GM10266 (cell line): ENCODE data around the gene CDRT4.

ENCODE experiments used
- DNase-seq: peaks from one replicate; pipeline ENCODE4 v3.0.0; 2012; ENCODE audit errors: extremely low spot score
- TF ChIP-seq, protein P1 (sequence below): IDR thresholded peaks from 2 replicates; pipeline ENCODE4 v1.5.1; 2012; ENCODE audit warnings: mild to moderate bottlenecking, low read depth; ENCODE audit not compliant: control insufficient read depth, insufficient read depth; ENCODE audit errors: missing control alignments

Gene CDRT4

DNA sequence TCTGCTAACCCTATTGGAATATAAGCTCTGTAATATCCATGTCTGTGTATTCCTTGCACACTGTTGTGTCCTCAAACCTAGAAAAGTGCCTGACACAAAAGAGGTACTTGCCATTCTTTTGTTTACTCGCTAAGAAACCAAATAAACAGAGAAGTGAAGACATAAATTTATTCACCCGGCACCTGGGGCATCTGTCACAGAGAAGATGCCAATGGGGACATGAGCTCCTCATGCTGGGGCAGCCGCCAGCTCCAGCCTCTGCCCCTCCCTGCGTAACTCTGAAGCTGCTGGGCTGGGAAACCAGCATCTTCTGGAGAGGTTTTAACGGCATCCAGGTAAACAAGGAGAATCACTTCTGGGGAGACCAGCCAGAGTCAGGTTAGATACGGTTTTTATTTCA lies 15.1 kb upstream of the CDRT4 start:
- TF ChIP-seq, protein P1, sequence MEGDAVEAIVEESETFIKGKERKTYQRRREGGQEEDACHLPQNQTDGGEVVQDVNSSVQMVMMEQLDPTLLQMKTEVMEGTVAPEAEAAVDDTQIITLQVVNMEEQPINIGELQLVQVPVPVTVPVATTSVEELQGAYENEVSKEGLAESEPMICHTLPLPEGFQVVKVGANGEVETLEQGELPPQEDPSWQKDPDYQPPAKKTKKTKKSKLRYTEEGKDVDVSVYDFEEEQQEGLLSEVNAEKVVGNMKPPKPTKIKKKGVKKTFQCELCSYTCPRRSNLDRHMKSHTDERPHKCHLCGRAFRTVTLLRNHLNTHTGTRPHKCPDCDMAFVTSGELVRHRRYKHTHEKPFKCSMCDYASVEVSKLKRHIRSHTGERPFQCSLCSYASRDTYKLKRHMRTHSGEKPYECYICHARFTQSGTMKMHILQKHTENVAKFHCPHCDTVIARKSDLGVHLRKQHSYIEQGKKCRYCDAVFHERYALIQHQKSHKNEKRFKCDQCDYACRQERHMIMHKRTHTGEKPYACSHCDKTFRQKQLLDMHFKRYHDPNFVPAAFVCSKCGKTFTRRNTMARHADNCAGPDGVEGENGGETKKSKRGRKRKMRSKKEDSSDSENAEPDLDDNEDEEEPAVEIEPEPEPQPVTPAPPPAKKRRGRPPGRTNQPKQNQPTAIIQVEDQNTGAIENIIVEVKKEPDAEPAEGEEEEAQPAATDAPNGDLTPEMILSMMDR = no peak
- no peak for DNase-seq

DNA sequence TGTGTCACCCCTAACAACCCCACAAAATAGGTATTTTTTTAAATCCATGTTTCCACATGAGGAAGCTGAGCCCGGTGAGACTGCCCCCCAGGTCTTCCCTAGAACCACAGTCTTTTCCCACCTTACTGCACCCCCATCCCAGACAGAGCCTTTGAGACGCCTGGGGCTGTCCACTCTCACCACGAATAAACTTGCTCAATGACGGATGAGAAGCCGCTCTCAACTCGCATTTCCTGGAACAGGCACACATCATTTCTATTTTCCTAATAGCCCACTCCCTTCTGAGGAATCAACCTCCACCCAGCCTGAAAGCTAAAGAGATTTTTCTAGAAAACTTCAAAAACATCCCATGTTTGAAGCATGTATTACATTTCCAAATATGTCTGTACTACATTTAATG lies 14.1 kb upstream of the CDRT4 start:
- DNase-seq = no peak
- TF ChIP-seq, protein P1 = no peak

DNA sequence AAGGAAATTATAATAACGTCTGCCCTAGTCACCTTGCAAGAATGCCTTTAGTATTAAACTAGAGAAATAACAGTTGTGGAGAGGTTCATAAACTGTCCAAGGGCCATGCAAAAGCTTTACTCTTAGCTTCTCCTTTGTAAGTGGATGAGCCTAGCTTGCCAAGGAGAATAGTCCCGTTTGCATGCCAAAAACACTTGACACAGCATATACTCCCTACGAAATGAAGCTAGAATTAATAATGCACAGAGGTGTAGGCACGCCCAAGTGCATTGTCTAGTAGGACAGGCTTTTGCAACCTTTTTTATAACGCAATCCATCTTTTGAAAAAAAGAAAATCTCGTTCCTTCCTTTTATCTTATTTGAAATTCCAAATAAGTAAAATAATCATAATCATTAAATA lies 12.8 kb upstream of the CDRT4 start:
- no peak for DNase-seq
- TF ChIP-seq, protein P1 = no peak

DNA sequence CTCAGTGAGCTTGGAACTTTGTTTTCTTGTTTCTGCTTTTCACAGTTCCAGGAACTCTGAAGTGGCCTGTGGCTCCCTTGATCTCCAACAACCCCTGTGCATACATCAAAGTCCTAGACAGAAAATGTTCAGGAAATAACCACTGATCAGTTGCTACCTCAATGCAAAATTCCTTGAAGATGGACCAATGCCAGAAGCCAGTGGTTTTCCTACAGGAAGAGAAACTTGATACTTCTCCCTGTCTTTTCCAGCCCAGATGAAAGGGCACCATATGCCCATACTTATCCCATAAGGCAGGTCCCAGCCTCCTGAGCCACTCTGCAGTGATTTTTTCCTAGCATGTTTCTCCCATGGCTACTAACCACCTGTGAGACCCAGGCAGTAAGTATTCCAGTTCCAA lies 12.3 kb upstream of the CDRT4 start:
- TF ChIP-seq, protein P1 = no peak
- DNase-seq = no peak

DNA sequence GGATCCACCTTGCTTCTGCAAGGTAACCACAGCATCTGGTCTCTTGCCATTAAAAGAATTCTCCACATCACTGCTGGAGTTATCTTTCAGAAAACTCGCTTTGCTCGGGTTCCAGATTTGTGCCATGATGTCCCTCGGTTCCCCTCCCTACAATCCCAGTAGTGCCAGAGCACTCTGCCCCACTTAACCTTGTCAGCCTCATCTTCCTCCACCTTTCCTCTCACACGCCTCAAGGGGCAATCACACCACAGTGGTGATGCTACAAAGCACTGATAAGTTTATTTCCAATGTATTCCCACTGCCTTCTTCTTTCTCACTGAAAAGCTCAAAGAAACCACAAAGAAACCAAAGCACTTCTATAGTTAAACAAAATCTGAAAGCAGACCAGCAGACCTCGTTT lies 11.4 kb upstream of the CDRT4 start:
- DNase-seq = no peak
- TF ChIP-seq, protein P1 = no peak

DNA sequence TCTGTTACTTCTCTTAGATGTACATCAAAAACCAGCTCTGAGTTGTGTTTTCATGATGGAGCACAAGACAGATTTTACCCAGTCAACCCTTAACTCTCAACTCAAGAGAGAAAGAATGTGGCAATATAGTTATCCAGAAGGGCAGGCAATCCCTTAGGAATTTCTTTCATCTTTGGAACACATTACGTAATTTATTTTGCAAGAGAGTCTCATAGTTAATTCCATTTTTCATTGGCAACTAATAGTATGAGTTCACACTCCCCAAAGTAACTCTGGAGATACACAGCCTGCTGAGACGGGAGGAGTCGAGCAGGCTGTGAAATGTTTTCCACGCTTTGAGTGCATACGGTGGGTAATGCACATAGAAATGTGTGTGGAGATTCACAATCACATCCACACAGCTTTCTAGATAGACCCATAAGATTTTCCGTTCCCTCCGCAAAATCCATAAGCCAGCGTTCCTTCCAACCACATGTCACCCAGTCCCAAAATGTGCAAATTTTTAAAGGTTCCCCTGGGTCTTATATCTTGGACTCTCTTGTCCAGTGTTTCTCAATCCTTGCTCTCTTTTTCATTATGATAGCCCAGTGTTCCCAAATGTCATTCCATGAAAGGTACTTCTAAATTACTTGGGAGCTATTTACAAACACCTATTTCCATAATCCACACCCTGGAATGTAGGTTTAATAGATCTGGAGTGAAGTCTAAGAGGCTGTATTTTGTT lies 8.4 kb upstream of the CDRT4 start:
- DNase-seq = no peak
- TF ChIP-seq, protein P1 = no peak

DNA sequence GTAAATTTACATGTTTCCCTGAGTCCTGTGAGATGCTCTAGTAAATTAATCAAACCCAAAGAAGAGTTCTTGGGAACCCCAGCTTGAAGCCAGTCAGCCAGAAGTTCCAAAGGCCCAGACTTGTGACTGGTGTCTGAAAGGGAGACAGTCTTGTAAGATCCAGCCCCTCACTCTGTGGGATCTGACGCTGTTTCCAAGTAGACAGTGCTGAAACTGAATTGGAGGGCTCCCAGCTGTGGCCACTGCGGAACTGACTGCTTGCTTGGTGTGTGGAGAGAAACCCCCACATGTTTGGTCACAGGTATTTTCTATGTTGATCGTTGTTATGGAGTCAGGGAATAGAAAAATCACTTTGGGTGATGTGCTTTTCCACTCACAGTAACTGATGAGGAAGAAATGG lies 5.5 kb upstream of the CDRT4 start:
- no peak for DNase-seq
- TF ChIP-seq, protein P1 = no peak
